T-helper 1 cell treated with Interleukin-12 subunit alpha and Interleukin-12 subunit beta and Interleukin-4 antibody, amounts not matched to agents 30 μg/mL and 1 μg/mL, for 36 hours (primary cell): ENCODE data around the gene OLFM1.

Experiments used
- H3K27ac Mint-ChIP-seq: one replicate; pipeline ENCODE4 v1.8.0; 2021; ENCODE audit warnings: mild to moderate bottlenecking, mixed read lengths
- H3K27me3 Mint-ChIP-seq: one replicate; pipeline ENCODE4 v1.8.0; 2021; ENCODE audit warnings: low read depth, mixed read lengths
- H3K36me3 Mint-ChIP-seq: one replicate; pipeline ENCODE4 v1.8.0; 2021; ENCODE audit warnings: low read depth, mixed read lengths
- H3K4me1 Mint-ChIP-seq: one replicate; pipeline ENCODE4 v1.8.0; 2021; ENCODE audit warnings: low read depth, mixed read lengths
- H3K4me3 Mint-ChIP-seq: one replicate; pipeline ENCODE4 v1.8.0; 2021; ENCODE audit warnings: mild to moderate bottlenecking, moderate library complexity, mixed read lengths
- H3K9me3 Mint-ChIP-seq: one replicate; pipeline ENCODE4 v1.8.0; 2021; ENCODE audit warnings: mixed read lengths

OLFM1 gene

GRCh38 chr9:135100241-135100681 lies 12.8 kb downstream of the OLFM1 start:
- Mint-ChIP-seq H3K36me3 (no peaks in the 10 kb centered on the region), H3K4me1 (no peaks in the 10 kb centered on the region), H3K27ac (no peak overlapping the region), H3K27me3 (no peaks in the 10 kb centered on the region), H3K9me3 (no peaks in the 10 kb centered on the region), H3K4me3 (no peak overlapping the region)

GRCh38 chr9:135100725-135101410 lies 13.4 kb downstream of the OLFM1 start:
- no peaks in the 10 kb centered on the region for H3K36me3 Mint-ChIP-seq
- no peak overlapping the region for H3K4me3 Mint-ChIP-seq
- H3K9me3 Mint-ChIP-seq, result no peaks in the 10 kb centered on the region
- H3K27me3 Mint-ChIP-seq, result no peaks in the 10 kb centered on the region
- H3K4me1 Mint-ChIP-seq, result no peaks in the 10 kb centered on the region
- H3K27ac Mint-ChIP-seq, result no peak overlapping the region

GRCh38 chr9:135101486-135101885 lies 14.0 kb downstream of the OLFM1 start:
- no peaks in the 10 kb centered on the region for H3K27me3 Mint-ChIP-seq
- no peaks in the 10 kb centered on the region for H3K4me1 Mint-ChIP-seq
- H3K4me3 Mint-ChIP-seq, result no peak overlapping the region
- H3K27ac Mint-ChIP-seq, result no peak overlapping the region
- H3K36me3 Mint-ChIP-seq, result no peaks in the 10 kb centered on the region
- no peaks in the 10 kb centered on the region for H3K9me3 Mint-ChIP-seq

- H3K27me3 Mint-ChIP-seq, result no peaks in the 10 kb centered on the region
- no peak overlapping the region for H3K27ac Mint-ChIP-seq
Observed at GRCh38 chr9:135101926-135102325, 14.5 kb downstream of the OLFM1 start.

GRCh38 chr9:135102331-135102730 lies 14.9 kb downstream of the OLFM1 start:
- H3K4me3 Mint-ChIP-seq, result no peak overlapping the region
- H3K27ac Mint-ChIP-seq, result no peak overlapping the region
- no peaks in the 10 kb centered on the region for H3K9me3 Mint-ChIP-seq
- H3K27me3 Mint-ChIP-seq, result no peaks in the 10 kb centered on the region
- H3K36me3 Mint-ChIP-seq, result no peaks in the 10 kb centered on the region
- no peaks in the 10 kb centered on the region for H3K4me1 Mint-ChIP-seq

More at GRCh38 chr9:135101926-135102325, 14.5 kb downstream of the OLFM1 start:
- no peaks in the 10 kb centered on the region for H3K36me3 Mint-ChIP-seq
- no peaks in the 10 kb centered on the region for H3K4me1 Mint-ChIP-seq
- H3K4me3 Mint-ChIP-seq, result no peak overlapping the region
- H3K9me3 Mint-ChIP-seq, result no peaks in the 10 kb centered on the region

GRCh38 chr9:135103001-135103446 lies 15.6 kb downstream of the OLFM1 start:
- Mint-ChIP-seq H3K27ac (no peak overlapping the region), H3K4me3 (no peak overlapping the region), H3K9me3 (no peaks in the 10 kb centered on the region), H3K4me1 (peaks cover 2% of the 10 kb centered on the region), H3K27me3 (peaks cover 6% of the 10 kb centered on the region), H3K36me3 (no peaks in the 10 kb centered on the region)

- Mint-ChIP-seq H3K9me3 (no peaks in the 10 kb centered on the region), H3K4me1 (peaks cover 8% of the 10 kb centered on the region), H3K4me3 (no peak overlapping the region), H3K36me3 (no peaks in the 10 kb centered on the region), H3K27me3 (peaks cover 14% of the 10 kb centered on the region), H3K27ac (no peak overlapping the region)
Observed at GRCh38 chr9:135103931-135104639, 16.6 kb downstream of the OLFM1 start.

- Mint-ChIP-seq H3K27me3 (peaks cover 16% of the 10 kb centered on the region), H3K27ac (no peak overlapping the region)
Observed at GRCh38 chr9:135104761-135105160, 17.3 kb downstream of the OLFM1 start.

GRCh38 chr9:135105211-135105745 lies 17.8 kb downstream of the OLFM1 start:
- H3K4me1 Mint-ChIP-seq, result peaks cover 11% of the 10 kb centered on the region
- H3K9me3 Mint-ChIP-seq, result no peaks in the 10 kb centered on the region
- peaks cover 16% of the 10 kb centered on the region for H3K27me3 Mint-ChIP-seq
- no peaks in the 10 kb centered on the region for H3K36me3 Mint-ChIP-seq
- no peak overlapping the region for H3K4me3 Mint-ChIP-seq
- no peak overlapping the region for H3K27ac Mint-ChIP-seq

More at GRCh38 chr9:135104761-135105160, 17.3 kb downstream of the OLFM1 start:
- no peak overlapping the region for H3K4me3 Mint-ChIP-seq
- no peaks in the 10 kb centered on the region for H3K9me3 Mint-ChIP-seq
- H3K36me3 Mint-ChIP-seq, result no peaks in the 10 kb centered on the region
- peaks cover 11% of the 10 kb centered on the region for H3K4me1 Mint-ChIP-seq

GRCh38 chr9:135105938-135106491 lies 18.5 kb downstream of the OLFM1 start:
- Mint-ChIP-seq H3K27ac (no peak overlapping the region), H3K36me3 (no peaks in the 10 kb centered on the region), H3K27me3 (peaks cover 16% of the 10 kb centered on the region), H3K4me3 (no peak overlapping the region), H3K4me1 (peaks cover 11% of the 10 kb centered on the region), H3K9me3 (no peaks in the 10 kb centered on the region)

GRCh38 chr9:135106551-135107270 lies 19.2 kb downstream of the OLFM1 start:
- Mint-ChIP-seq H3K9me3 (no peaks in the 10 kb centered on the region), H3K4me1 (peaks cover 11% of the 10 kb centered on the region), H3K27ac (no peak overlapping the region), H3K4me3 (no peak overlapping the region), H3K36me3 (no peaks in the 10 kb centered on the region), H3K27me3 (peaks cover 16% of the 10 kb centered on the region)

- H3K9me3 Mint-ChIP-seq, result no peaks in the 10 kb centered on the region
- peaks cover 16% of the 10 kb centered on the region for H3K27me3 Mint-ChIP-seq
- peaks cover 11% of the 10 kb centered on the region for H3K4me1 Mint-ChIP-seq
- no peak overlapping the region for H3K27ac Mint-ChIP-seq
- no peaks in the 10 kb centered on the region for H3K36me3 Mint-ChIP-seq
- H3K4me3 Mint-ChIP-seq, result no peak overlapping the region
Observed at GRCh38 chr9:135107581-135108235, 20.2 kb downstream of the OLFM1 start.

- Mint-ChIP-seq H3K4me3 (no peak overlapping the region), H3K36me3 (no peaks in the 10 kb centered on the region), H3K27ac (peak overlapping the region; percentile 1), H3K27me3 (peaks cover 16% of the 10 kb centered on the region), H3K4me1 (peaks cover 11% of the 10 kb centered on the region), H3K9me3 (no peaks in the 10 kb centered on the region)
Observed at GRCh38 chr9:135108831-135109510, 21.5 kb downstream of the OLFM1 start.
